GM12873 (cell line): Measurements from ENCODE around the gene FOXN3.

Source experiments
- CTCF ChIP-seq: IDR thresholded peaks from 2 replicates; pipeline ENCODE4 v1.5.1; 2012; ENCODE audit warnings: low read depth, mild to moderate bottlenecking, moderate library complexity, low read length, control low read depth; ENCODE audit not compliant: insufficient read depth; ENCODE audit errors: missing control alignments

Gene FOXN3

GRCh38 chr14:89304561-89304960 lies 112.5 kb downstream of the FOXN3 start:
- no peak for TF ChIP-seq CTCF

- no peak for TF ChIP-seq CTCF
Observed at GRCh38 chr14:89303456-89304435, 113.3 kb downstream of the FOXN3 start.

GRCh38 chr14:89302396-89302950 lies 114.6 kb downstream of the FOXN3 start:
- TF ChIP-seq CTCF, result no peak

GRCh38 chr14:89299587-89299986 lies 117.4 kb downstream of the FOXN3 start:
- TF ChIP-seq CTCF, result no peak

- no peak for TF ChIP-seq CTCF
Observed at GRCh38 chr14:89298056-89298834, 118.8 kb downstream of the FOXN3 start.

- no peak for TF ChIP-seq CTCF
Observed at GRCh38 chr14:89296281-89296745, 120.7 kb downstream of the FOXN3 start.

GRCh38 chr14:89294872-89295271 lies 122.2 kb downstream of the FOXN3 start:
- TF ChIP-seq CTCF, result no peak
